BJ (cell line): ENCODE results near the gene CHCHD6. TPM values are rescaled to one million over a fixed set of nuclear protein-coding genes. Genes with fewer than 3 reads are reported as not detected.

Source experiments
- CTCF ChIA-PET: fragments of 350-600 bp; formaldehyde crosslinking; extraction: SDS; loops from one replicate; lab custom pipeline; 2021; ENCODE audit warnings: antibody characterized with exemption, inconsistent platforms; lab: Yijun Ruan, JAX
- POLR2A ChIA-PET: fragments of 300-600 bp; sonication (Branson Sonifier 250); formaldehyde crosslinking; extraction: SDS; loops from one replicate; lab custom pipeline; 2021; ENCODE audit warnings: antibody characterized with exemption; lab: Charles Lee
- DNase-seq: peaks from one replicate; pipeline ENCODE4 v3.0.0-alpha.2; 2011; ENCODE audit warnings: low read depth
- H3K27me3 ChIP-seq: 2 replicates; pipeline ENCODE4 v1.6.0; 2011; ENCODE audit warnings: low read length; ENCODE audit not compliant: control insufficient read depth, insufficient read depth
- H3K36me3 ChIP-seq: 2 replicates; pipeline ENCODE4 v1.5.1; 2011; ENCODE audit warnings: low read length; ENCODE audit not compliant: control insufficient read depth, insufficient read depth
- H3K4me3 ChIP-seq: 2 replicates; pipeline ENCODE4 v1.5.1; 2011; ENCODE audit warnings: low read depth, mild to moderate bottlenecking, control low read depth, low read length
- polyA plus RNA-seq: library from polyadenylated mRNA; depleted of rRNA; stranded (reverse); fragments of >200 nt; gene quantifications from 2 replicates; pipeline ENCODE4 v1.2.3, GENCODE V29; 2011
- TF ChIP-seq, protein P1 (sequence below): IDR thresholded peaks from 2 replicates; pipeline ENCODE4 v1.5.1; 2011; ENCODE audit warnings: low read depth, mild to moderate bottlenecking, control low read depth, inconsistent platforms, low read length, moderate library complexity; ENCODE audit not compliant: insufficient read depth

The CHCHD6 gene
- polyA plus RNA-seq, 1 experiment: 23.7 TPM

DNA sequence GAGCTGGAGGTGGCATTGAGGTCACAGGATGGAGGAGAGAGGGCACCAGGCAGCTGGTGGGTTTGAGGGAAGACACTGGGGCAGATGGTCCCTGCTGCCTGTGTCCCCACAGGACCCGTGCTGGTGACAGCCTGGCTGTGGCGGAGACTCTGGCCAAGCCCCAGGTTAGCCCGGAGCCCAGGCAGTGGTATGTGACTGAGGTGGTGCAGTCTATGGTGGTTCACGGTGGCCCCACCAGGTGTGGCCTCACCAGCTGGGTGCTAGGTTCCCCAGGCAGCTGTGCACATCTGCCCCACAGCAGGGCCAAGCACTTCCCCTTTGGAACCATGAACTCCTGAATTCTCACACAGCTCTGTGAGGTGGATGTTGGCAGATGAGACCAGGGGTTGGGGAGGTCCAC, 294.3 kb downstream of the CHCHD6 start:
- ChIA-PET CTCF (interaction anchor here (0.9 to 4.4 kb wide), 6 partner anchors 14 to 549 kb away, joined by 3 to 16 read pairs (median 3); no protein-coding TSS in a partner anchor), POLR2A (no interaction called here)
- peaks cover 10% of the 10 kb centered on the region; the same call in 1 of the 2 replicates for H3K36me3 ChIP-seq
- TF ChIP-seq, protein P1, sequence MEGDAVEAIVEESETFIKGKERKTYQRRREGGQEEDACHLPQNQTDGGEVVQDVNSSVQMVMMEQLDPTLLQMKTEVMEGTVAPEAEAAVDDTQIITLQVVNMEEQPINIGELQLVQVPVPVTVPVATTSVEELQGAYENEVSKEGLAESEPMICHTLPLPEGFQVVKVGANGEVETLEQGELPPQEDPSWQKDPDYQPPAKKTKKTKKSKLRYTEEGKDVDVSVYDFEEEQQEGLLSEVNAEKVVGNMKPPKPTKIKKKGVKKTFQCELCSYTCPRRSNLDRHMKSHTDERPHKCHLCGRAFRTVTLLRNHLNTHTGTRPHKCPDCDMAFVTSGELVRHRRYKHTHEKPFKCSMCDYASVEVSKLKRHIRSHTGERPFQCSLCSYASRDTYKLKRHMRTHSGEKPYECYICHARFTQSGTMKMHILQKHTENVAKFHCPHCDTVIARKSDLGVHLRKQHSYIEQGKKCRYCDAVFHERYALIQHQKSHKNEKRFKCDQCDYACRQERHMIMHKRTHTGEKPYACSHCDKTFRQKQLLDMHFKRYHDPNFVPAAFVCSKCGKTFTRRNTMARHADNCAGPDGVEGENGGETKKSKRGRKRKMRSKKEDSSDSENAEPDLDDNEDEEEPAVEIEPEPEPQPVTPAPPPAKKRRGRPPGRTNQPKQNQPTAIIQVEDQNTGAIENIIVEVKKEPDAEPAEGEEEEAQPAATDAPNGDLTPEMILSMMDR: no peak
- H3K4me3 ChIP-seq: no peak overlapping the region
- DNase-seq: no peak
- H3K27me3 ChIP-seq: no peaks in the 10 kb centered on the region

DNA sequence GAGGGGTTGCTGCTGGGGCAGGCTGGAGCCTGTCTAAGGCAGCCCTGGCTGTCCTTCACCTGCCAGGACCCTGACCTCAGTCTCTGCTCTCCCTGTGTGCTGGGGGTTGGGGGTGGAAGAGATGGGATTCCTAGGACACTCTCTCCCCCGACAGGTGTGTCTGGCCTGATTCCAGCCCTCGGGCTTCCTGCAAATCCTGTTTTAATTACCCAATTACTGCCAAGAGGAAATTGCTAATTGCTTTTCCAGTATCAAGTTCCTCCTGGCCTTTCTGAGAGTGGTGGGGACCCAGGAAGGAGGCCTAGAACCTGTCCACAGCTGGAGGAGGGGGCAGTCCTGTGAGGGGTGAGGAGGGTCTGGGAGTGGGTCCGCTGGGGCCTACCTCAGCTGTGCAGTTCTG, 294.7 kb downstream of the CHCHD6 start:
- H3K36me3 ChIP-seq: peaks cover 9% of the 10 kb centered on the region; the same call in 1 of the 2 replicates
- ChIA-PET CTCF (interaction anchor here (0.9 to 4.4 kb wide), 6 partner anchors 15 to 548 kb away, joined by 3 to 16 read pairs (median 3); no protein-coding TSS in a partner anchor), POLR2A (no interaction called here)
- TF ChIP-seq, protein P1: no peak
- H3K27me3 ChIP-seq: no peaks in the 10 kb centered on the region
- no peak for DNase-seq
- no peak overlapping the region for H3K4me3 ChIP-seq

- TF ChIP-seq, protein P1: no peak
- no peak overlapping the region for H3K4me3 ChIP-seq
- DNase-seq: no peak
- POLR2A ChIA-PET: no interaction called here
- peaks cover 4% of the 10 kb centered on the region for H3K36me3 ChIP-seq
- CTCF ChIA-PET: interaction anchor here (1.2 to 1.8 kb wide), 3 partner anchors 16 to 320 kb away, joined by 3 to 4 read pairs (median 3); no protein-coding TSS in a partner anchor
- H3K27me3 ChIP-seq: no peaks in the 10 kb centered on the region
Observed at GRCh38 chr3:126999383-126999782, 295.3 kb downstream of the CHCHD6 start.

DNA sequence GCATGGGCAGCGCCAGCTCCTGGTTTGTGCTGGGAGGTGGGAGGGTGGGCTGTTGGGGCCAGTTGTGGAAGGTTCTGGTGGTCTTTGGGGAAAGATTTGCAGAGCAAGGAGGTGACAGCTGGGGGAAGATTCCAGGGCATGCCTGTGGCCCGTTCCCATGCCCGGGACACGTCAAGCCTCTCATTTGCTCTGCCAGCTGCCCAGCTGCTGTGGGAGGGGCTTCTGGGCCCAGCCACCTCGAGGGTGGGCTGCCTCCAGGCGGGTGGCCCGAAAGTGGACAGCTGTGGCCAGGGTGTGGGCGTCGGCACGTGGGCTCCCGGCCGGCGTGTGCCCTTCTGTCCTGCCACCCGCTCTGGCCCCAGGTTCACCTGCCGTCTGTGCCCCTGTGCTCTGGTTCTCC, 296.1 kb downstream of the CHCHD6 start:
- TF ChIP-seq, protein P1: no peak
- ChIA-PET POLR2A (no interaction called here), CTCF (interaction anchor here (0.6 to 3.1 kb wide), 4 partner anchors 16 to 545 kb away, joined by 3 to 22 read pairs (median 3); partner anchors contain the start of gene PLXNA1)
- Histone ChIP-seq H3K27me3 (no peaks in the 10 kb centered on the region), H3K36me3 (peaks cover 7% of the 10 kb centered on the region), H3K4me3 (no peak overlapping the region)
- no peak for DNase-seq

DNA sequence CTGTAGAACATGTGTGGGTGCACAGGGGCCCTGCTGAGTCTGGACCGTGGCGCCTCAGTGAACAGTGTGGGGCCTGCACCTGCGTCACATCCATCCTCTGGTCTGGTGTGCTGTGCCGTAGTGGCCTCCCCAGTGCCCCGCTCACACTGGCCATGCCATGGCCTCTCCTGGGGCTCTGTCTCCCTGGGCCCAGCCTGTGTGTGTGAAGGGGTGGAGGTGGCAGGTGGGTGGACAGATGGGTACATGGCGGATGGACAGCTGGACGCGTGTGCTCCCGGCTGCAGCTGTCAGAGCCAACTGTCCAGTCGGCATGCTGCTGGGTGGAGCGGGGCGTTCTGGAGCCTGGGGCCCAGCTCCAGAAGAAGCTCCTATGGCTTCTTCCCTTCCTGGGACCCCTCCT, 296.7 kb downstream of the CHCHD6 start:
- ChIA-PET POLR2A (no interaction called here), CTCF (interaction anchor here (0.6 to 3.1 kb wide), 5 partner anchors 12 to 544 kb away, joined by 3 to 22 read pairs (median 3); partner anchors contain the start of gene PLXNA1)
- no peak overlapping the region for H3K4me3 ChIP-seq
- TF ChIP-seq, protein P1: no peak
- H3K36me3 ChIP-seq: peaks cover 9% of the 10 kb centered on the region
- no peak for DNase-seq
- no peaks in the 10 kb centered on the region for H3K27me3 ChIP-seq
